H1 (cell line): ENCODE data around the gene PPARD. TPM values are rescaled to one million over a fixed set of nuclear protein-coding genes. Genes with fewer than 3 reads are reported as not detected.

Experiments
- ASH2L ChIP-seq: fragments of 200-600, 300-600 bp; sonication (generic); IDR thresholded peaks from one replicate; pipeline ENCODE4 v1.7.1; 2017; ENCODE audit warnings: low read length
- ATF2 ChIP-seq: IDR thresholded peaks from 2 replicates; pipeline ENCODE4 v1.6.1; 2012; ENCODE audit warnings: low read length, inconsistent platforms
- CBX5 ChIP-seq: fragments of 300-800, 300-1000 bp; sonication (generic); IDR thresholded peaks from 2 replicates; pipeline ENCODE4 v1.7.1; 2016; ENCODE audit warnings: antibody characterized with exemption, low read length, low read depth
- CHD1 ChIP-seq: IDR thresholded peaks from 2 replicates; pipeline ENCODE4 v1.6.1; 2012; ENCODE audit warnings: low read depth, low read length, improper control_type of control experiment
- EZH2 ChIP-seq: fragments of 200-600 bp; sonication (generic); IDR thresholded peaks from 2 replicates; pipeline ENCODE4 v1.7.1; 2012; ENCODE audit warnings: low read depth, mild to moderate bottlenecking, moderate library complexity, low read length, inconsistent platforms; ENCODE audit not compliant: severe bottlenecking
- KDM5A ChIP-seq: fragments of 200-600 bp; IDR thresholded peaks from 2 replicates; pipeline ENCODE4 v1.7.1; 2012; ENCODE audit warnings: mild to moderate bottlenecking, low read length, inconsistent platforms, mixed read lengths
- POLR2AphosphoS5 ChIP-seq: IDR thresholded peaks from 2 replicates; pipeline ENCODE4 v1.6.1; 2011; ENCODE audit warnings: low read depth, low read length
- SIRT6 ChIP-seq: IDR thresholded peaks from one replicate; pipeline ENCODE4 v1.7.1; 2012; ENCODE audit warnings: low read length, inconsistent platforms
- SRF ChIP-seq: IDR thresholded peaks from 2 replicates; pipeline ENCODE4 v1.6.1; 2011; ENCODE audit warnings: mild to moderate bottlenecking, low read depth, low read length, moderate library complexity
- USF2 ChIP-seq: IDR thresholded peaks from 2 replicates; pipeline ENCODE4 v1.6.1; 2011; ENCODE audit warnings: low read length, improper control_type of control experiment
- polyA plus RNA-seq, 7 experiments: library from polyadenylated mRNA; depleted of rRNA in 3 of 7; stranded (reverse) in 5 of 7; unstranded in 2 of 7; fragments of >200 nt in 5 of 7; fragments of 200-250 nt in 2 of 7; gene quantifications; 1 replicate in 5 of 7; 2 replicates in 1 of 7; 4 replicates in 1 of 7; pipeline versions ENCODE4 v1.2.1 to v1.2.3, GENCODE V29; 2011 to 2013; ENCODE audit warnings: missing spikeins in 2 of 7, mixed read lengths in 2 of 7
- total RNA-seq: library from RNA; stranded (reverse); fragmentation: NEBNext Ultra II Directional; extraction: Animal tissue kit (Norgen Biotek cat#: 25700); gene quantifications from 2 replicates; pipeline ENCODE4 v1.2.1, GENCODE V29; 2021

The PPARD gene
- total and polyA plus RNA-seq, 2 of the 8 experiments (the other 6 are each of a cell fraction or from before 2014, with no cell fraction given) = 14.6 to 14.9 TPM

- TF ChIP-seq CHD1 = no peak
- TF ChIP-seq EZH2 = no peak
- TF ChIP-seq KDM5A = no peak
- no peak for TF ChIP-seq USF2
- no peak for TF ChIP-seq CBX5
- no peak for TF ChIP-seq ATF2
- TF ChIP-seq SIRT6 = no peak
- peak; percentile 59 for TF ChIP-seq ASH2L
- TF ChIP-seq POLR2AphosphoS5 = no peak
- peak; percentile 74 for TF ChIP-seq SRF
Measured at GRCh38 chr6:35318196-35319171, 23.9 kb upstream of the PPARD start (continued).
